ENCODE measurements around the gene UNK.

DNA sequence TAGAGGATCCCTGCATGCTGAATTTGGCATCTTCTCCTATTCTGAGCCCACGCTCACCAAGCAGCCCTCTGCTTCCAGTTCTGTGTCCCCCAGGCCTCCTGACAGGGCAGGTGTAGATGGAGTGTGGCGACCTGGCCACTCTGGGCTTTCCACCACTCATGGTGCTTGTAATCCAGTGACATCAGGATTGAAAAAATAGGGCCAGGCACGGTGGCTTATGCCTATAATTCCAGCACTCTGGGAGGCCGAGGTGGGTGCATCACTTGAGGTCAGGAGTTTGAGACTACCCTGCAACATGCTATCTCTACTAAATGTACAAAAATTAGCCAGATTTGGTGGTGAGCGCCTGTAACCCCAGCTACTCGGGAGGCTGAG is 29.4 kb downstream of the UNK start:
- no peak for TF ChIP-seq FOXA1 (IDR thresholded peaks at IDR 0.05)
- TF ChIP-seq FOXA1 (CRISPR knock-in tag; IDR thresholded peaks at IDR 0.05) = no peak
- TF ChIP-seq GATAD2A (CRISPR knock-in tag; IDR thresholded peaks at IDR 0.05) = no peak
- TF ChIP-seq BHLHE40 (IDR thresholded peaks at IDR 0.05; ENCODE audit: low read length) = no peak
- TF ChIP-seq SPEN (CRISPR knock-in tag; IDR thresholded peaks at IDR 0.05; ENCODE audit: low read depth) = no peak

Measured in HepG2 (cell line).